Measurements from ENCODE around the gene SEMA6B. TPM values are rescaled to one million over a fixed set of nuclear protein-coding genes. Genes with fewer than 3 reads are reported as not detected.

Gene SEMA6B
- polyA plus RNA-seq, 1 donor from 2014 or later = 21.6 TPM

- Histone ChIP-seq H3K27ac (ENCODE audit: low read length) (peak overlapping the region; percentile 51), H3K9me2 (ENCODE audit: insufficient read depth, low read length) (no peaks in the 10 kb centered on the region), H3F3A (ENCODE audit: insufficient read depth, low read length, poor library complexity, severe bottlenecking) (no peaks in the 10 kb centered on the region), H3K36me3 (ENCODE audit: insufficient read depth, low read length) (no peaks in the 10 kb centered on the region), H3K9me3 (ENCODE audit: low read length) (no peaks in the 10 kb centered on the region), H3K79me2 (replicated peaks; ENCODE audit: insufficient read depth, low read length) (peaks cover 6% of the 10 kb centered on the region), H3K9ac (ENCODE audit: low read length) (peak overlapping the region; percentile 86), H3K4me2 (ENCODE audit: low read length) (peak overlapping the region; percentile 76), H4K20me1 (ENCODE audit: insufficient read depth) (peaks cover 2% of the 10 kb centered on the region), H2AFZ (ENCODE audit: low read depth, low read length) (peak overlapping the region; percentile 83), H3K27me3 (ENCODE audit: insufficient read depth, low read depth, low read length) (no peaks in the 10 kb centered on the region), H3K4me3 (ENCODE audit: low read length) (peak overlapping the region; percentile 91)
- TF ChIP-seq MXI1 (conservative IDR thresholded peaks at IDR 0.05; ENCODE audit: poor library complexity, severe bottlenecking) (no peak), EP300 (conservative IDR thresholded peaks at IDR 0.05; ENCODE audit: poor library complexity, severe bottlenecking) (peak; percentile 7), RAD21 (conservative IDR thresholded peaks at IDR 0.05) (no peak), TAF1 (IDR thresholded peaks at IDR 0.05; ENCODE audit: low read depth) (no peak), POLR2AphosphoS5 (IDR thresholded peaks at IDR 0.05) (no peak)
Measured at GRCh38 chr19:4584670-4585460, 25.4 kb upstream of the SEMA6B start.

GRCh38 chr19:4583961-4584669 is 24.6 kb upstream of the SEMA6B start:
- TF ChIP-seq EZH2 (IDR thresholded peaks at IDR 0.05; ENCODE audit: borderline replicate concordance, insufficient read depth, low read length, poor library complexity, severe bottlenecking) = no peak
- peak; percentile 49 for TF ChIP-seq REST (IDR thresholded peaks at IDR 0.05; ENCODE audit: borderline replicate concordance)
- peak; percentile 36 for TF ChIP-seq CTCF (IDR thresholded peaks at IDR 0.05; ENCODE audit: poor library complexity, severe bottlenecking)
- peak overlapping the region; percentile 83 for H2AFZ ChIP-seq (ENCODE audit: low read depth, low read length)

More at GRCh38 chr19:4583961-4584669, 24.6 kb upstream of the SEMA6B start:
- Histone ChIP-seq H3K36me3 (ENCODE audit: insufficient read depth, low read length) (no peaks in the 10 kb centered on the region), H3K27ac (ENCODE audit: low read length) (peak overlapping the region; percentile 51), H3F3A (ENCODE audit: insufficient read depth, low read length, poor library complexity, severe bottlenecking) (no peaks in the 10 kb centered on the region), H3K4me3 (ENCODE audit: low read length) (peak overlapping the region; percentile 91), H3K27me3 (ENCODE audit: insufficient read depth, low read depth, low read length) (no peaks in the 10 kb centered on the region), H3K79me2 (replicated peaks; ENCODE audit: insufficient read depth, low read length) (peaks cover 11% of the 10 kb centered on the region), H3K9me3 (ENCODE audit: low read length) (no peaks in the 10 kb centered on the region), H3K4me2 (ENCODE audit: low read length) (peak overlapping the region; percentile 76), H3K9me2 (ENCODE audit: insufficient read depth, low read length) (no peaks in the 10 kb centered on the region), H4K20me1 (ENCODE audit: insufficient read depth) (peaks cover 7% of the 10 kb centered on the region), H3K9ac (ENCODE audit: low read length) (peak overlapping the region; percentile 86)

Measured in neural cell (in vitro differentiated cells).